ENCODE data around the gene FCN2.

Gene FCN2

DNA sequence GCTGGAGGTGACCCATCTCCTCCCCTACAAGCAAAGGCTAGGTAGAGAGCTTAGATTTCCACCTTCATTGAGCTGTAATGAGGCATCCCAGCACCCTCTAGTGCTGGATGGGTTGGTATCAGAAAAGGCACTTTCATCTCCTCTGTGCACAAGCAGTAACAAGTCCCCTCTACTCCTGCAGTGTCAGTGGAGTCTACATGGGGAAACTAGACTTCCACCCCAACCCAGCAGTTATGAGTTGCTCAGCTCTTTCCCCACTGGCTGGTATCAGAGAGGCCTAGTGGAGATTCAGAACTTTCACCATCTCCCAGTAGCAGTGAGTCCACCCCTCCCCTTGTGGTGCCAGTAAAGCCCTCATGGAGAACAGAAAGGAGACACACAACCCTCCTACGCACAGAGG, 19.2 kb downstream of the FCN2 start:
- FAIRE-seq, result no peak
- DNase-seq (ENCODE audit: extremely low spot score, insufficient read length, low read depth), result no peak

DNA sequence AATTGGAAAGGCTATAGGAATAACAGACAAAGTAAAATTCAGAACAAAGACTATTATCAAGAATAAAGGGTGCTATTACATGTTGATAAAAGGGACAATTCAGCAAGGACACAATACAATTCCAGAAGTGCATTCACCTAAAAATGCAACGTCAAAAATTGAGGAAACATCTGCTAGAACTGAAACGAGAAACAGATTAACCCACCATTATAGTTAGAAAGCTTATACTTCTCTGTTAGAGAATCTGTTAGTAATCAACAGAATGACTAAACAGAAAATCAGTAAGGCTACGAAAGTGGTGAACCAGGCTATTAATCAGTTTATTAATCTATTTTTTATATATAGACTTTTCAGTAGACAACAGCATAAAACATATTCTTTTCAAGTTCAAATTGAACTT, 22.3 kb downstream of the FCN2 start:
- DNase-seq (ENCODE audit: extremely low spot score, insufficient read length, low read depth), result no peak
- no peak for FAIRE-seq

DNA sequence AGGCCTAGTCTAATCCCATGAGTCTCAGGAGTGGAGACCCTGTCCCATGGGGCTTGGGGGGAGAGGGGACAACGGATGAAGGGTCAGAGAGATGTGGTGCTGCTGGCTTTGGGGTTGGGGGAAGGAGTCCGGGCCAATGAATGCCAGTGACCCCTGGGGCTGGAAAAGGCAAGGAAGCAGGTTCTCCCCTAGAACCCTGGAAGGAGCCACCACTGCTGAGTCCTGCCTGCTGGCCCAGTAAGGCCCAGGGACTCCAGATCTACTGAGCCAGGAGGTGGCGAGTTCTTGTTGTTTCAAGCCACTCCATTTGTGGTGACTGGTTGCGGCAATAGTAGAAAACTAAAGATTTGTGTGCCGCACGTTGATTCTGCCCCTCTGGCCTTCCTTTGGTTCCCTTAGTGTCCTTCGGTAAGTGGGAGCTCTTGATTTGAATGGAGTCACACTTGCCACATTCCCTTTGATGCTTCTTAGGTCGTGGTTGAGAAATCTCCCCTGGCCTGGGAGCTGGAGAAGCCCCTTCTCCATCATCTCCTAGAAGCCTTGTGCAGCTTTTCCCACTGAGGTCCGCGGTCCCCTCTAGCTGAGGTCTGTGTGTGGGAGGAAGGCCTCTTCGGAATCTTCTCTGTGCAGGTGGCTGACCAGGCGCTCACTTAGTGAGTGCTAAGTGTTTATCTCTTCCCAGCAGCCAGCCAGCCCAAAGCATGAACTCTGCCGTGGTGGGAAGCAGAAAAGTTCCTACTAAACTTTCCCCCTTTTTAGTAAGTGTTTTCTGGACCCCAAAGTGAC, 28.1 kb downstream of the FCN2 start:
- FAIRE-seq (no peak), DNase-seq (ENCODE audit: extremely low spot score, insufficient read length, low read depth) (no peak)

DNA sequence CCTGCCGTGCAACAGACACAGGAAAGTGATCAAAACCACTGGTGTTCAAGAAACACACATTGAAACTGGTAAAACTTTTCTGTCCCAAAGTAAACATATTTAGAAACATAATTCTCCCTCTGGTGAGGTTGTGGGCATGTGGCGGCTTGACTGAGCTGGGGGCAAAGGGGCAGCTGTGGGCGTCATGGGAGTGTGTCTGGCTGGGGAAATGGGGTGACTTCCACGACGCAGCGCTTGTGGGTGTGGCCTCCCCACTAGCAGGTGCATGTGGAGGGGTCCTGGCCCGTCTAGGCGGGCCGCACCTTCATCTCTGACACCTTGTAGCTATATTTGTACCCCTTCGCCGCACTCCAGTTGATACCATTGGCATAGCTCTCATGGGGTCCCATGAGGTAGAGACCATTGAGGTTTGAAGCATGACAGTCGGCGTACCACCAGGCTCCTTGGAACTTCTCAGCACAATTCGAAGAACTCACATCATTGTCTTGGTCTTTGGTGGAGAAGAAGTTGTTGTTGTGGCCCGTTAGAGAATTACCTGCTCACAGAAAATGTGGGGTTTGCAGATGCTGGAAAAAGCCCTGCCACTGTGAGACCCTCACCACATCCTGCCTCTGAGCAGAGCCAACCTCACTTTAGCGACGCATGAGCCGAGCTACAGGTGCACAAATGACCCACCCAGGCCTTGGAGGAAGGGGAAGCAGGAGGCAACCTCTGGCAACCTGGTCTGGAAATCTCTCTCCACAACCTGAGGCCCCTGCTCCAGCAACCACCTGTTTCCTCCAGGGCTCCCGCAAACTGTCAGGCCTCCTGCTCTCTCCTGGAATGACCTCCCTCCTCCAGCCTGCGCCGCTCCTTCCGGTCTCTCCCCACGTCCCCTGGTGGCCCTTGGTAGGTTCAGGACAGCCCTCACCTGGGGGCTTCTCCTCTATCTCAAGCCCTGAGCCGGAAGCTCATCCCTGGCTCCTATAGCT, 29.2 kb downstream of the FCN2 start:
- DNase-seq (ENCODE audit: extremely low spot score, insufficient read length, low read depth) (no peak), FAIRE-seq (no peak)

DNA sequence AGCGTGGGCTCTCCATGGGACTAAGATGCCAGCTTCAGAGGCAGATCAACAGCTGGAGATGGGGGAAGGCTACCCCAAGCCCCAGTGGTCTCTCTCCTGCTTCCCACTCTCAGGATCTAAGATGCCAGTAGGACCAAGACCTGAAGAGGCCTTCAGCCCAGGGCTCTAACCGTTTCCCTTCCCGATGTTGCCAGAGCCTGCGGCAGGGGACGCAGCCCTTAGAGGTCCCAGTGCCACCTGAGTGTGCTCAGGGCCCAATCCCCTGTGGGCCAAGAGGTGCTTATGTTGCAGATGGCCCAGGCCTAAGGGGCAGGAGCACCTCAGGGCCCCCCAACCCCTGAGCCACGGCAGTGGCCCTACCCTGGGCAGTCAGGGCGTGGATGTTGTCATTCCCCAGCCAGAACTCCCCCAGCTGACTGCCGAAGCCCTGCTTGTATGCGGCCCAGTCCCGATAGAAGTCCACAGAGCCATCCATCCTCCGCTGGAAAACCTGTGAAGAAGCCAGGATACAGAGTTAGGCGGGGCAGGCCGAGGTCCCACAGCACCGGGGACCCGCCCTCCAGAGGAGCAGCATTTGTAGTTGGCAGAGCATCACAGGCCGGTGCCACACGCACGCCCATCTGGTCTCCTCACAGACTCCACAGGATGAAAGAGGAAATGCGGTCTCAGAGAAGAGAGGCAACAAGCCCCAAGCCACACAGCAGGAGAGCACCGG, 31.7 kb downstream of the FCN2 start:
- no peak for FAIRE-seq
- no peak for DNase-seq (ENCODE audit: extremely low spot score, insufficient read length, low read depth)

DNA sequence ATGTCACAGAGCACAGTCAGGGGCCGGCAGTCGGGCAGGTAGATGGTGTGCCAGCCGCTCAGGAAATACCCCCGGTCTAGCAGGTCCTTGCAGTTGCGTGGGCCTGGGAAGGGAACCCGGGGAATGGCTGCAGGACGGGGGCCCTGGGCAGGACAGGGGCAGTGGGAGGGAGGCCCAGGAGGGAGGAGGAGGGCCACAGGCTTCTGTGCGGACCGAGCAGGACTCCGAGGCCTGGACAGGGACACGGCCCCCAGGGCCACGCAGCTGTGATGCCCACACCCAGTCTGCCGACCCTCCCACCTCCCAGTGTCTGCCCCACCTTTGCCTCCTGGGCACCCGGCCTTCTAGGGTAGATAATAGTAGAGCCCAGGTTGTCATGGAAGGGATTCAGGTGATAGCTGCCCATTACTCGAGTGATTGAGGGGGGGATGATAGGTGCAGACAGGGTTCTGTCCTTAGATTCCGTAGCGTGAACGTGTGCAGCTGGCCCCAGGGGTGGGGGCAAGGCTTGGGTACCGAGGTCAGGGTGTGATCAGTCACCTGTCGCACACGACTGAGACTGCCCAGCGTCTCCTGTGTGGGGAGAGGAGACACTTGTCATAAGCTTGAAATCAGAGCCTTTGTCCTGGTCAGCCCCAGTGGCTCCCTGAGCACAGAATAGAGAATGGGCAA, 32.6 kb downstream of the FCN2 start:
- DNase-seq (ENCODE audit: extremely low spot score, insufficient read length, low read depth) (no peak), FAIRE-seq (no peak)

DNA sequence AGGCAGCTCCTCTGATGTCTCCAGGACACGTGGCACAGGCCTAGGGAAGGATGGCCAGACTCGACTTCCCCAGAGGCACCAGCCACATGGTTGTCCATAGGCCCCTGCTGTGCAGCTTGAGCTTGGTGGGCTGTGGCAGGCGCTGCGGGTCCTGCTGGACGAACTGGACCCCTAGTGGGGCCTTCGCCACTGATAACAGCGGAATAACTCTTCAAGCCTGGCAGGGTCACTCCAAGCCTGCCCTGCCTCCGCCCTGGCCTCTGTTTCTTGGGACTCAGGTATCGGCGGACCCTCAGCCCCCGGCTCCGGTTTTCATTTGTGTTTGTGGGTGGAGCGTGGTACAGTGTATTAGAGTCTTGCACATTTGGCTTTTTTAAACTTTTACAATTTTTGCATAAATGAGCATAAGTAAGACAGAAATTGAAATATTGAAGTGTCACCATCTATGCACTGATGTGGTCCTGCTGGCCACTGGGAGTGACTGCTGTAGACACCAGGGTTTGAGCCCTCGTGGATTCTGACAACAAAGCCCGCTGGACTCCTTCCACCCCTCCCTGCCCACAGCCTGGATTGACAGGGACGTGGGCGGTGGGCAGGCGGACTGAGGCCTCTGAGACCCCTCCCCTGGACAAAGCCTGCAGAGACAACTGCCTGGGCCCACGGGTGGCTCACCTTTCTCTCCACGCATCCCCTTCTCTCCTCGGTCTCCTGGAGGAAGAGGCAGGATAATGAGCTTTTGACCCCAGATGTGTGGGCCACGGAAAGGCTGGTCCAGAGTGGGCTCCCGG, 33.3 kb downstream of the FCN2 start:
- FAIRE-seq (no peak), DNase-seq (ENCODE audit: extremely low spot score, insufficient read length, low read depth) (no peak)

DNA sequence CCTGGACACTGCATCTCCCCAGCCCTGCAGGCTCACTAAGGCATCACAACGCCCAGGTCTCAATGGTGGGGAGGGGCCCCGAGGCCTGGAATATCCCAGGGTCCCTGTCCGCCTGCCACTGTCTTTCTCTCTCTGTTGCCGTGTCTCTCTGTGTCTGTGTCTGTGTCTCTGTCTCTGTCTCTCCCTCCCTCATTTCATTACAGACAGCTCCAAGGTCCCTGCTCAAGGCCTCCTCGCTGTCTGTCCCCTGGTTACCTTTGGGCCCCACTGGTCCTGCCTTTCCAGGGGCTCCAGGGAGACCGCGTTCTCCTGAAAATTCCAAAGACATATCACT, 33.9 kb downstream of the FCN2 start:
- FAIRE-seq (no peak), DNase-seq (ENCODE audit: extremely low spot score, insufficient read length, low read depth) (no peak)

DNA sequence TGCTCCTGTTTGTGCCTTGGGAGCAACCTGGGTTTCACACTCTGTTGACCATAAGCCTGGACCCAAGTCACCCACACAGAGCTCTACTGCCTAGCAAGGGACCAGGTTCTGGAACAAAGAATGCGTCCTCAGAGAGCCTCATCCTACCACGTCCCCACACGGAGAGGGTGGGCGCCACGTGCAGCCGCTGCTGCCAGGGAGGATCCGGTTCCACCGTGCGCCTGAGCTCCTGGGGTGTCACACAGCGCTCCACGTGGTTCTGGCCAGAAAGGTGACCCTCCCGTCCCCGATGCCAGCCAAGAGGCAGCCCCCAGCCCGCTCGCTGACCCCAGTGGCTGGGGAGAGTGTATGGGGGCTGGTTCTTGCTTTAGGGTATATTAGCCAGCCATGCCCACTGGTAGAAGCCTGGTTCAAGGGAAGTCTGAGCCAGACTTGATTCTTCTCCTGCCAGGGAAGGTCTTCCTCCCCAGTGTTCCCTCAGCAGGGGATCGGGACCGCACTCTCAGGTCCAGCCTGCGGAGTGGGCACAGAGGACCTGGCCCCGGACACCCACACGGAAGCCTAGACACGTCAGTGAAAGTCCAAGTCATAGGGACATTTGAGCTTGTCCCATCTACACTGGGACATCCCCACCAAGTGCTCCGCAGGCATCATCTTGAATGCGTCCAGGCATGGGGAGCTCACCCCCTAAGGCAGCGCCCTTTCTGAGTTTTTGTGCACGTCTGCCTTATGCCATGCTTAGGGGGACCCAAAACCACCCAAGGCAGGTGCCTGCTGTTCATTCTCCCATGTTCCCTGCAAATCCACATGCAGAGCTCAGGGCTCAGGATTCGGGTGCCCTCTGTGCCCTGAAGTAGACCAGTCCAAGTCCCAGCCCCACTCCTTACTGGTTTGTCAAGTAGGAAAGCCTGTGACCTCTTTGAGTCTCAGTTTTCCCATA, 34.7 kb downstream of the FCN2 start:
- DNase-seq (ENCODE audit: extremely low spot score, insufficient read length, low read depth) (no peak), FAIRE-seq (no peak)

DNA sequence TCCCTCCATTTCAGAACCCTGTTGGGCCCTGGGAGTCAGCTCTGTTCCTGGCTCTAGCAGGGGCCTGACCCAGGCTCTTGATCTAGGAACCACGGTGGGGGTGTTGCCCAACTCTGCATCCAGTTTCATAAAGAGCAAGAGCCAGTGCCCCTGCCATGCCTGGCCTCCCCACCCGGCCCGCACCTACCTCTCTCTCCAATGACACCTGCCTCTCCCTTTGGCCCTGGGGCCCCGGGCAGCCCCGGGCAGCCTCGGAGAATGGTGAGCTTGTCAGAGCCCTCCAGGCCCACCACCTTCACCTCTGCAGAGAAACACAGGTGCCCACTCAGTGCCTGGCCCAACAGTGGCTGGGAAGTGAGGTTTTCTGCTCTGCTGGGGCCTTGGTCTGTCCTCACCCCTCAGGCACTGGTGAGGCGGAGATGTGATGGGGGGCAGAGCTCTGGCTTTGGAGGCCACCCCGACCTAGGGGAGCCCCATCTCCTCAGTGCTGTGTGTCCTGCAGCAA, 35.6 kb downstream of the FCN2 start:
- no peak for DNase-seq (ENCODE audit: extremely low spot score, insufficient read length, low read depth)
- no peak for FAIRE-seq

DNA sequence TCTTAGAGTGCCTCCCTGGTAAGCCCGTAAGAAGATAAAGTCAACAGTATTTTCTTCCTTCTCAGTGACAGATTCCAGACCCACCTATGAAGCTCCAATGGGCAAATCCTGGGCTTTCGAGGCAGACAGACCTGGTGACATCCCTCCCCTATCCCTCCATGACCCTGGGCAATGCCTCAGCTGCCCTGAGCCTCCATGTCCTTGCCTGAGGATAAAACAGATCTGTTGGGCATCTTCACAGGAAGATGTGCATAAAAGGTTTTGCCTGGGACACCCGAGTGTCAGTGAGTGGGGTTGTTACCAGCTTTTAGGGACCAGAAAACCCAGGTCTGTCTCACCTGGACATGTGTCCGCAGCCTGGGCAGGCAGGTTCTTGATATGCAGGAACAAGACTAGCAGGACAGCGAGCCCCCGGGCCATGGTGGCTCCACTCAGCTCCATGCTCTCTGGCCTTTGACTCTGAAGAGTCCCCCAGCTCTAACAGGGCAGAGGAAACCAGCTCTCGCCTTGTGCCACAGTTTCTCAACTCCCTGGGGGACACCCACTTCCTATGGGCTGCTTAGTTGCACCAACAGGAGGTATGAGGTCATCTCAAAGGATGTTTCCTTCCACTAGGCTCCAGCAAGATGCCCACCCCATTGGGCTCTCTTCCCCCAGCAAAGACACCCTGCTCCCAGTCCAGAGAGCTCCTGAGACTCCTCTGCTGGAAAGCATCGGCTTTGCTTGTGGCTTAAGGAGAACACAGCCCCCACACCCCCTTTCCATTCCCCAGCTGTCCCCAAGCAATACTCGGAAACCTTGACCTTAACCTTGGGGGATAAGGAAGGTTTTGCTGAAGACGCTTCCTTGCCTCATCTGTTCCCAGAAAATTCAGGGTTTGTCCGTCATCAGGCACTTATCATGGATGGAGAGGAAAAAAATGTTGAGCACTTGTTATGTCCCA, 37.1 kb downstream of the FCN2 start, which contains the start of gene FCN1:
FCN1 (minus strand) TSS at position 482 of the 943 bp plus-strand sequence; CDS start at position 441, 41 bp downstream.
- FAIRE-seq, result no peak
- DNase-seq (ENCODE audit: extremely low spot score, insufficient read length, low read depth), result no peak

DNA sequence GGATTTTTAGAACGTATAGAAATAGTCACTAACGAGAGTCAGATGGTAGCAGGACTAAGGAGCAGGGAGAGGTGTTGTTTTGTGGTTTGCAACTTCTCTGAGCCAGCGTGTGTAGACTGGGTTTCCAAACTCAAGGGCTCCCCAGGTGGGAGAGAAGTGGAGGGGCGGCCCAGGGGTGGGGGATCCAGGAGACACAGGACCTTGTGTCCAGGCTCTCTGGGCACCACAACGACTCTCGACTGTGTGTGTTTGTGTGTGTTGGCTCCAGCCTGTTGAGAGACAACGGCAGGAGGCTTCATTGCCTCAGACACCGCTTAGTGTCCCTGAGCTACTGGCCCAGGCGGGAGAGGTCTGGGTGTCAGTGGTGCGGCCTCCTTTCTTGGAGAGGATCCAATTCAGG, 38.0 kb downstream of the FCN2 start:
- FAIRE-seq (no peak), DNase-seq (ENCODE audit: extremely low spot score, insufficient read length, low read depth) (no peak)

DNA sequence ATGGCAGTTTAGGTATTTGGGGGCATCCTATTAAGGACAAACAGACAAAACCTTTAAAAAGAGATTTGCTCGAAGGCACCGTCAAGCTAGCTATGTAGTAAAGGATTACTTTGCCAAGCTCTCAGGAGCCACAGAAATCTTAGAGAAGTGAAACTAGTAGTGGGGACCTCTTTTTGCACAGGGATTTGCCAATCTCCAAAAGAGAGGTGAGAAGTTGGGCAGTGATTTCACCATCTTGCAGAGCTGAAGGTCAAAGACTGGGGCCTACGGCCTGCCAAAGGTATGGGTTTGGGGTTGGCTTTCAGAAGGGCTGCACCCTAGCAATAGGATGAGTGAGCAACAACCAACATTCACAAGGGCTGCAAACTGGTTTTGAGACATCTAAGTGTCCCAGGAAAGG, 38.7 kb downstream of the FCN2 start:
- DNase-seq (ENCODE audit: extremely low spot score, insufficient read length, low read depth), result no peak
- no peak for FAIRE-seq

DNA sequence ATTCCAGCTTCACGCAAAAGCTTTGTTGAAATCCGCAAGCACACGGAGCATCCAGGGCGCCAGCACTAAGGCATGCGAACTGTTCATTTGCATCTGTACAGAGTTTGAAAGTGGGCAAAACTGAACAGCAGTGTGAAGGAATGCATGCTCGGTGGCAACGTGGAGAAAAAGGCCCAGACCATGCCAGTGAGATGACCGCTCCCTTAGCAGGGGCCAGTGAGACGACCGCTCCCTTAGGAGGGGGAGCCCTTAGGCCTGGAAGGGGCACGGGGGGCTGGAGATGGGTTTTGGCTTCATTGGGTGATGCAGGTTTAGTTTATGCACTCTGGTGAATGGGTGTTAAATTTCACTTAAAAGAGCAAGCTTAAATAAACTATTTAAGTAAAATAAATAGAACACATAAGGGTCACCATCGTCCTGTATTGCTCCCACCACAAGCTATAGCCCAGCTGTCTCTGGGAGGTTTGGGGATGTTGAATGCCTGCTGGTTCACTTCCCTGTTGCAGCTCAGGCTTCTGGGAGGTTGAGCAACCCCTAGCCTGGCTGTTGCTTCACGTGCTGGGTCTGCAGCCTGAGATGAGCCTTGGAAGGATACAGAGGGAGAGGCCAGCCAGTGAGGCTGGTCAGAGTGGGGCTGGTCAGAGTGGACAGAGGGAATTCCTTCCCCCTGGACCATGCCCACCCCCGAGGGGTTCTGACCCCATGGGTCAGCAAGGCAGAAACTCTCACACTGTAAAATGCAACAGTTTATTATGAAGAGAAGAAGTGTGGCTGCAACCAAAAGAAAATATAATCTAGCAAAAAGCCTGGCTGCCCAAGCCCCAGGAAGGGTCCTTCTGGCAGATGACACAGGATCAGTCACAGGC, 41.7 kb downstream of the FCN2 start:
- FAIRE-seq, result no peak
- DNase-seq (ENCODE audit: extremely low spot score, insufficient read length, low read depth), result no peak

DNA sequence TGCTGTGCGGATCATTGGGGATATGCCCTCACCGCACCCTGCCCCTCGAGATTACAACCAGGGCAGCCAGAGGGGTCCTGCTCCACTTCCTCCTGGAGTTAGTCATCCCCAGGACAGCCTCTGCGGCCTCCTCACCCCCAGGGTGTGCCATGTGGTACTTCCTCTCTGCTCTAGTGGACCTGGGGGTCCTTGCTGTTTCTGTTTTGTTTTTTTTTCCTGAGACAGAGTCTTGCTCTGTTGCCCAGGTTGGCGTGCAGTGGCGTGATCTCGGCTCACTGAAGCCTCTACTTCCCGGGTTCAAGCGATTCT, 42.3 kb downstream of the FCN2 start:
- DNase-seq (ENCODE audit: extremely low spot score, insufficient read length, low read depth), result no peak
- no peak for FAIRE-seq

DNA sequence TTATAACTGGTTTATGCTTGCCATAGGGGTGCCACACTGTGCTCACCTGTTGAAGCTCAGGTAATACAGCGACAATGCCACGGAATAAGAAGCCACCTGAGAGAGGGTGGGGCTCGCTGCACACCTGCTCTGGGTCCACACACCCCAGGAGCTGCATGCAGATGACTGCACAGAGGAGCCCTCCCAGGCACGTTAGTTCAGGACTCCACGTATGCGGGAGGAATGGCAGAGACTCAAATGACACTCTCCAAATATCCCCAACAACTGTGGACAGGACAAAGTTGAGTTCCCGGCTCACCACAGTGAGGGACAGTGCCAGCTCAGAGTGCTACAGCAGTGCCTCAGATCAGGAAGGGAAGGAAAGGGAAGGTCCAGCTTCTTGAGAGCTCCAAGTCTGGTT, 42.9 kb downstream of the FCN2 start:
- DNase-seq (ENCODE audit: extremely low spot score, insufficient read length, low read depth) (no peak), FAIRE-seq (no peak)
